C4-2B (cell line): ENCODE data around the gene NELL1.

ENCODE experiments used
- H3K27ac ChIP-seq: fragments of 450-650 bp; 2 replicates; pipeline ENCODE4 v1.5.1; 2017
- CTCF ChIP-seq: fragments of 450-650 bp; conservative IDR thresholded peaks from 2 replicates; pipeline ENCODE4 v1.5.1; 2017; ENCODE audit warnings: mild to moderate bottlenecking
- ZFX ChIP-seq: fragments of 450-650 bp; IDR thresholded peaks from 2 replicates; pipeline ENCODE4 v1.6.1; 2017

Gene NELL1

DNA sequence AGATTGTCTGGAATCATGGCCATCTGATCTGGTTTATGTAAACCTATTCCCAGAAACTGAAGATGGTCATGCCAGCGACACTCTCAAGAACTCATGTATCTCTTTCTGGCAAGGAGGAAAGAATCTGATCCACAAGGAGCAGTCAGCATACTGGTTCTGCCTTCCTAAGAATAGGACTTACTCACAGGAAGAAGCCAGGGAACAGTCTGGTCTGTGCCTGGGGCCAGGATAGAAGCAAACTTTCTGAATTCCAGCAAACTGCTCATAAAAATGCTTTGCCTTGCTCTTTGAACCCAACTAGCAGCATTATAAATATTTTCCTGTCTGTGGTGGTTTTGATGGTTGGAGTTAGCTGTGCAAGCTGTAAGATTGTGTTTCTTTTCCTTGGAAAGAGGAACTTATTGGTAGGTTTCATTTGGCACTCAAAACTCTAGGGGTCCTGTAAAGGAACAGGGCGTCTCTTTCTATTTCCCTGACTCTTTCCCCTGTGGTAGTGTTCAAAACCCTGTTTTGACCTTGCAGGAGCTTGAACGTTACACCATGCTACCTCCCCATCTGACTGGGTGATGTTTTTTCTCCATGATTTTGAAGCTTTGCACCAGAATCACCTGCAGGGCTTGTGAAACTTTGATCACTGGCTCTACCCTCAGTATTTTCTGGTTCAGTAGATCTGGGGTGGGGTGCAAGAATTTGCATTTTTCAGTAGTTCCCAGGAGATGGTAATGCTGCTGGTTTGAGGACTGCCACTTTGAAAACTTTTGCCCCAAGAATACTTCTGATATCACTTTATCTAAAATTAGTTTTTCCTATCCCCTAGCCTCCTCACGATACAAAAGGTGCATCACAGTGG, 895.7 kb downstream of the NELL1 start:
- no peak for TF ChIP-seq CTCF
- H3K27ac ChIP-seq, result no peak overlapping the region

- H3K27ac ChIP-seq, result no peak overlapping the region
- no peak for TF ChIP-seq ZFX
- TF ChIP-seq CTCF, result no peak
These were observed 897.2 kb downstream of the NELL1 start for GRCh38 chr11:21566521-21567117.

DNA sequence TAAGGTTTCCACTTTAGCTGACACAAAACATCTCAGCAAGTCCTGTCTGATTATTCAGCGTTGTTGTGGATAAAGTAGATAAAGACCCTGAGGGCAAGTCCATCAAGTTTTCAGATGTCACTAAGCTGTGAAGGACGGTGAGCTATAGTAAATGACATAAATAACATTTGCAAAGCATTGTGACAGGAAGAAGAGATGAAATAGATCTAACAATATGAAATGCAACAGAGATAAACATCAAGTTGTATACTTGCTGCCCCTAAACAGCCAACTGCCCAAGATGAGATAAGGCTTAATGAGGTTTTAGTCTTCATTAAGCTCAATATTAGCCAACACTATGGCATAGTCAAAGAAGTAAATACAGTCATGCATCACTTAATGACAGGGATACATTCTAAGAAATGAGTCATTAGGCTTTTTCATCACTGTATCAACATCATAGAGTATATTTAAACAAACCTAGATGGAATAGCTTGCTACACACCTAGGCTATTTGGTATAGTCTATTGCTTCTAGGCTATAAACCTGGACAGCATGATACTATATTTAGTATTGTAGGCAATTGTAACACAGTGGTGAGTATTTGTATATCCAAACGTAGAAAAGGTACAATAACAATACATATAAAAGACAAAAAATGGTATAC, 898.4 kb downstream of the NELL1 start:
- no peak overlapping the region for H3K27ac ChIP-seq
- TF ChIP-seq CTCF, result no peak
- no peak for TF ChIP-seq ZFX

DNA sequence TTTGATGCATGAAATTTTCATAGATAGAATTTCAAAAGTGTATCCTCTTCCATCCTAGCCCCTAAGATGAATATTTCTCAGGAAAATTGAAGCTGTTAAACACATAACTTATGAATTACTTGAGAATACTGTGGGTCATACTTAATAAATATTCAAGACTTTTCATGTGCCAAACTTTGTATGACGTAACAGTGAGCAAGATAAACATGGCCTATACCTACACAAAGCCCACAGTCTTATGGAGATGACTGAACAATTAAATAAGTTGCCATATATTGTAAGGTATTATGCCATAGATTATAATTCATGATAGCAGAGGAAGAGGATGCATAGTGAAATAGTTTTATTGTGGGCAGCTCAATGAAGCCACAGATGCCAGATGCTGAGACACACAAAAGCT, 902.8 kb downstream of the NELL1 start:
- TF ChIP-seq ZFX (no peak), CTCF (no peak)
- no peak overlapping the region for H3K27ac ChIP-seq

GRCh38 chr11:21582791-21583190, 913.4 kb downstream of the NELL1 start:
- no peak overlapping the region for H3K27ac ChIP-seq
- TF ChIP-seq CTCF (no peak), ZFX (no peak)

DNA sequence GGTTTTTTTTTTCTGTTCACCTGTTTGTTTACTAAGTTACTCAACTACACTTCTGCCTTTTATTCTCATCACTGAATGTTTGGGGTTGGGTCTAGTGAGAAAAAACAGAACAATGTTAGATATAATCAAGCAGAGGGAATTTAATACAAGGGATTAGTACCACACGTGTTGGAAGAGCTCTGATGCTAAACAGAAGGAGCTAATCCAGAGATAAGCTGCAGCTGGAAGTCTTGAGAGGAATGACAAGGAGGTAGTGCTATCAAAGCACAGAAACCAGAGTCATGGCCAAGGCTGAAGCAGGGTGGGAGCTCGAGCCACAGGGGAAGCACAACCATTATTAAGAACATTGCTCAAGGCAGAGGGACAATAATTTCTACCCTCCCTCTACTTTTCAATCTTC, 919.4 kb downstream of the NELL1 start:
- H3K27ac ChIP-seq, result no peak overlapping the region
- no peak for TF ChIP-seq ZFX
- TF ChIP-seq CTCF, result no peak

GRCh38 chr11:21602699-21603098, 933.3 kb downstream of the NELL1 start:
- TF ChIP-seq ZFX (no peak), CTCF (no peak)
- H3K27ac ChIP-seq, result no peak overlapping the region
